ENCODE results near the gene LOX.
A peak's percentile ranks its signal among the peaks of the same experiment; 100 is the strongest.

Gene LOX

GRCh38 chr5:122078116-122079110 lies at the start of gene LOX:
Gene LOX, minus strand, starts transcription at chr5:122078259. Its CDS starts 274 bp downstream, at chr5:122077985.
- no peak for DNase-seq

GRCh38 chr5:122126756-122127321 lies 48.8 kb upstream of the LOX start:
- no peak for DNase-seq

DNA sequence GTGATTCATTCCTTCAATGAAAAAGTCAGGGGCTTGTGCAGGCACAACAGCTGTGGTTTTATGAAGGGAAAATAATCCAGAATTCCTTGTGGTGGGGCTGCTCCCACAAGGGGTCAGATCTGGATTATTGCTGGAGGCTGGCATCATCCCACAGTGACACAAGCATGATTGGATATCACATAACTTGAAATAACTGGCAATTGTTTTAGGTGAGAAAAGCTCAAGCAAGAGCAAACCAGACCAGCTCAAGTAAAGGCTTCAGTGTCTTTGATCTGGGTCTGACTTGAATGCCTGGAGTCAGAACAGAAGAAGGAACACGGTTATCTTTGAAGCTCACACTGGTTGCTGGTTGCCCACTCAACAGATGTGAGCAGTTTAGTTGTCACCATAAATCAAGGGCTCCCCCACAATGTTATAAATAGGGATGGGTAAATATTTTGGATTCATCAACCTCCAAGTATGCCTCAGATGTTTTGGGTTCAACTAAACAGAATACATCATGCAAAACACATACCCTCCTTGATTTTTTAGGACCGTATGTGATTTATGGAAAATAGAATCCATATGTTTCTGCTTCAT lies 48.2 kb upstream of the LOX start:
- no peak for DNase-seq

DNA sequence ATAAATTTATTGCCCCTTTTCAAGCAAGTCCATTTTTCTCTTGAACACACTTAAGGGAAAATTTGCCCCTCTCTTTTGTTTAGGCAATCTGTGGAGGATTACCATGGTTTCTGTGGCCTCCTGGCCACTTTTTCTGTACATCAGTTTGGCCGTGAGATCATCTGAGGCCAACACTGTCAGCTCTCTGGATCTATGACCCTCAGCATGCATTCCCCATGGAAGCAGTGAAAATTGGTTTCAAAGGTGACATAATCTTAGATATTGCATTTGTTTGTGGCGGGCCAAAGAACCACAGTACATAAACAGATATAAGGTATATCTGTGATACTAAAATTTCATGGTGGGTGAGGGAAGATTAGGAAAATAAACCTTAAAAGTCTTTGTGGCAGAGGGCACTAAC lies 46.7 kb upstream of the LOX start:
- DNase-seq: no peak

DNA sequence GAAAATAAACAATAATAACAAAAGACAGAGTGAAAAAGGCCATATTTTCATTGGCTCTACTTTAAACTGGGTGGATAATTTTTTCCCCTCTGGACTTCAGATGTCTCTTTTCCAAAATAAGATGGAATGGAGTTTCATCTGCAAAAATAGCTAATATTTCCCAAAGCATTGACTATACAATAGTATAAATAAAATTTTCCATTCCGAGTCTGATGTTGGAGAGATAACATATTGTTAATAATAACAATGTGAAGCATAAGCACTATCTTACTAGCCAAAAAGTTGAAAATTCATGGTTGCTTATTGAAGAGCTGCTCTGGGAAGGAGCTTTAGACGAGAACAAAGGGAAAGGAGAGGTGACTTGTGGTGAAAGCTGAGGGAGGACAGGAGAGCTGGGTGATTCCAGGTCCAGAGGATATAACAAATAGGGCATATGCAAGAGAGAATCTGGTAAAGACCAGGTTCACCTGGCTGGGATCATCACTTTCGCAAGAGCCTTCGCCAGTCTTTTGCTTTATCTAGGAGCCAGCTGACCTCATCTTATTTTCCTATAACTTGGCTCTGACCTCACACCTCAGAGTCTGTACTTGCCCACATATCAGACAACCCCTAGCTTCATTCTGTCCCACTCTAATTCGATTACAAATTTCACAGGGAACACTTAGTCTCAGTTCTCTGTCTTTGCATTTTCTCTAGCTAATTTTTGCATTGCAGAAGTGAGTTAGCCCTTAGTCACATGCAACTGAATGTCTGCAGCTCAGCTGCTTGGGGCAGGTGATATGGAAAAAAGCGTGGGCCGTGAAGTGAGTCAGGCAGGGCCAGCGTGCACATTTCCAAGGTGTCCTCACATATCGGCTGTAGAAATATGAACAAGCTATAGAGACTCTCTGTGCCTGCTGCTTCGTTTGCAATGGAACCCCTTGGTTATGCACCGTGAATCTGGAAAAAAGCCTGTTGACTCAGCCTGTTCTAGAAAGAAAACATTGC lies 43.7 kb upstream of the LOX start:
- no peak for DNase-seq

DNA sequence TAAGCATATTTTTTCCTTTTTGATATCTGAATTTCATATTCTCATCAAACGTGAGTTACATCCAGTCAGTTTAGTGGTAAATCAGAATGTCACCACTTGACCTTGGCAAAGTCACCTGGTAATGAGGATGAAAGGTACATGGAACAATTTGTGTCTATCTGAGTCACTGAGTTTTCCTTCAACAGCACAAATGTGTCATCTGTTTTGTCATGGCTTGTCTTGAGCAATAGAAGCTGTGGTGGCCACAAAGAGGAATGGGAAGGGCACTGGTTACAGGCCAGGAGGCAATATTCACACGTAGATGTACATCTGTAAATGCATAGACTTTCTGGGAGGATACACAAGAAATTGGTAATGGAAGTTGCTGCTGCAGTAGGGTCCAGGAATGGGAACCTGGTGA lies 42.9 kb upstream of the LOX start:
- no peak for DNase-seq

- no peak for DNase-seq
Measured at GRCh38 chr5:122120493-122120892, 42.4 kb upstream of the LOX start.

DNA sequence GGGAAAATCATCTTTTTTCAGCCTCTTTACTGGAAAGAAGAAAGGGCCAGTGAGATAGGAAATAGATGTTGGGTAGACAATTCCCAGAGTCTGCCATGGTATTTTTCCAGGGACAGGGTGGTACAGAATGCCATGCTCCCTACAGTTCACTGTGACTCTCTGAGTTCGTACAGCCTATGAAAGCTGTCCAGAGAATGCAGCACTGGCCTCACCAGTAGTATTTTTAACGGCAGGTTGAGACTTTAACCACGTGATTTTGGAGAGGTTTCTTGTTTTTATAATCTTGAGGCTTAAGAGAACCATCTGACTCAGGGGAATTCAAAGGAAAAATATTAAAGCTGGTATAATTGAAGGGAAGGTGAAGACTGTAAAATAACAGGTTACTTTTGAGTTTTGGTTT lies 41.1 kb upstream of the LOX start:
- no peak for DNase-seq

DNA sequence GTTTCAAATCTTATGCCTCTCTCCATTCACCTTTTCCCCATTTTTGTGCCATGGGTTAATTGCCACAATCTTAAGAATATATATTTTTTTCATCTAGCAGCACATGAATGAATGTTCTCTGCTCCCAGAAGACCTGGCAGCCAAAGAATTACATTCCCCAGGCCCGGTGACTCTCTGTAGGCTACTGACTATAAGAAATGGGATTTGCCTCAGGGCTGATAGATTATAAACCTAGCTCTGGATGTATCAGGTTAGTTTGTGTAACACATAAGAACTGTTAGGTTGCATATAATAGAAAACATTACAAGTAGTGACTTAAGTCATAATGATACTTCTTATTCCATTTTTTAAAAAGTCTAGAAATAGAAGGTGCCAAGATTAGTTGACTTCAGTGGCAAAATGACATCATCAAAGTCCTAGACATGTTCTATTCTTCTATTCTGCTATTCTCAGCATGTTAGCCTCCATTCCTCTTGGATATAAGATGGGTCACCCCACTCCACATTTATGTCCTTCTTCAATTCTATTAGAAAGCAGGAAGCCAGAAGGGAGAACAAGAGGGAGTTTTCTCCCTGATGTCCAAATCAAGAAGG lies 40.4 kb upstream of the LOX start:
- DNase-seq: no peak

- no peak for DNase-seq
Measured at GRCh38 chr5:122114501-122114900, 36.4 kb upstream of the LOX start.

- no peak for DNase-seq
Measured at GRCh38 chr5:122112733-122113558, 34.9 kb upstream of the LOX start.

DNA sequence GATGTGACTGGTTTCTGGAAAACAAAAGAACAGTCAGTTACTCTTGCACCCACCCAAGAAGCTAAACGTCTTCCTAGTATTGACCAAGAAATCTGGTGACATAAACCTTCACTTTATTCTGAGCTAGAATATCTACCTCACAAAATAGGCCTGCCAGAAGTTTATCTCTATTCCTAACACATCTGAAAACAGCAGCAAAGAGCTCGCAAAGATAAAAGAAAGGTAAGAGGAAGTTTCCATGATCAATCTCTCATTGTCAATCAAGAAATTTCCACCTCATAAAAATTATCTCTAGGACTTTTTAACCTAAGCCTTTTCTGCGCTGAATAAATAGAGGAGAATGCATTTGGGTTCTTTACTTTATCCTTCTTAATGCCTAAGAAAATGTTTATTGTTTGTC lies 34.0 kb upstream of the LOX start:
- DNase-seq: no peak

- DNase-seq: no peak
Measured at GRCh38 chr5:122111460-122111859, 33.4 kb upstream of the LOX start.

- no peak for DNase-seq
Measured at GRCh38 chr5:122110987-122111386, 32.9 kb upstream of the LOX start.

DNA sequence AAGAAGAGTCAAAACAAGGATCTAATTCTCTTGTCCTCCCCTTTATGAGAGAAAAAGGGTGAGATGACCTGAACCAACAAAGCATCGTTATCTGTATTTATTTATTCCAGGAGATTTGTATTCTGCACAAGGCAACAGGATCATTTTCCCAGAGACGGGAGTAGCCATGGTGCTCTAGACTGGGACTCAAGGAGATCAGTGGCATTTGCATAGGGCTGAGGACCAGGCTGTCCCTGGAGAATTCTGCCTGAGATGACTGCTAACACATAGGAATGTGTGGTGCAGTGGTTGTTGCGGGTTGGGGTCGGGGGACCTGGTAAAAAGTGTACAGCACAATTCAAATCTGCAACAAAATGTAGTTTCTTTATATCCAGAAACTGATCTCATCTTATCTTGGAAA lies 29.0 kb upstream of the LOX start:
- DNase-seq: no peak

GRCh38 chr5:122105909-122106308 lies 27.9 kb upstream of the LOX start:
- DNase-seq: no peak

GRCh38 chr5:122102825-122103224 lies 24.8 kb upstream of the LOX start:
- DNase-seq: no peak

GRCh38 chr5:122101636-122102285 lies 23.7 kb upstream of the LOX start:
- peak; percentile 22 for DNase-seq

DNA sequence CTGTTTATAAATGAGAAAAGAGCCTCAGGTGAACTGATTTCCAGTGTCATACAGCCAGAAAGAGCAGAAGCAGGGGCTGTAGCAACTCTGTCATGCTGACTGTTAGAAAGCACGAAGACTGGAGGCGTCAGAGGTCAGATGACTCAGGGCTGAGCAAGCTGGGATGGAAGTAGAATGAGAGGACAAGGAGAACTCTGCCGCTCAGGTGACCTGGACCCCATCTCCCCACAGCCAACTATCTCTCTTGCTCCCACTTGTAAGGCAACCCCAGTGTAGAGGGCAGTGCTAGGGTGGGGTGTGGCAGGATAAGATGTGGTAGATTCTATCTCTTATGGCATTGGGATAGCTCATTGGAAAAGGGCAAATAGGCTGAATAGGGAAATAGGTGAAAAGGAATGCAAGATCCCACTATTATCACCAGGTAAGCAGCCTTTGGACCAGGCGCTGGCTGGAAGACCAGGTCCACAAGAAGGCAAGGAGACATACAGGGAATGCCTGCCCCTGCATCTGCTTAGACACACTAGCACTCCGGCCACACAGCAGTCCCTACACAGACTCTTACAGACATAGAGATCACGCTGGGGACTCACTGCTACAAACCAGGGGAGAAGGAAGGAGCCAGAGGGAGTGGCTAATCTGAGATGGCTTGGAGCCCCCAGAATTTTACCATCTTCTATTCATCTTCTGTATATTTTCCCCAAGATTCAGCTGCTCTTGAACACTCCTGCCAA lies 21.2 kb upstream of the LOX start:
- no peak for DNase-seq

- no peak for DNase-seq
Measured at GRCh38 chr5:122097391-122097790, 19.3 kb upstream of the LOX start.

Measured in DMS 273 treated with DMSO at 0.1 percent for 48 hours (cell line).